ENCODE measurements around the gene PDE1C. TPM values are rescaled to one million over a fixed set of nuclear protein-coding genes. Genes with fewer than 3 reads are reported as not detected.

Gene PDE1C
- total RNA-seq, 2 donors from 2014 or later, result 0.26 to 0.60 TPM

DNA sequence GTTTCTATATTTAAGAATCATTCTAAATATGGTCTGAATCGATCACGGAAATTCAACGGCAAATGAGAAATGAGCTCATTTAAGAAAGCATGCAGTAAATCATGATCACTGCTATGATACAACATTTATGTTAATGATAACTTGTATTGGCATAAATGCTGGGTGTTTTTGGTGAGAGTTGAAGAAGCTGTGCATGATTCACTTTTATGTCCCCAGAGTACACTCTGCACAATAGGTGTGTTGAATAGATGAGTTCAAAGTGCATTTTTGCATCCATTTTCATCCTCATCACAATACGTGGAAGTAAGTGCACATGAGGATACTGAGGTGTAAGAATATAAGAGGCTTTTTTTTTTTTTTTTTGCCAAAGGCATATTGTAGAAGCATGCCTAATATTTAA is 213.9 kb downstream of the PDE1C start:
- peaks cover 11% of the 10 kb centered on the region for H3K4me1 Mint-ChIP-seq
- H3K27ac Mint-ChIP-seq, result no peak overlapping the region
- WGBS, 2 experiments (ENCODE audit: insufficient coverage in 1 of 2, insufficient read length in 1 of 2), result 73 to 80% methylated on average over 4 of the region's 4 CpGs
- Histone ChIP-seq H3K4me1 (ENCODE audit: control insufficient read depth, insufficient read depth, low read length) (peaks cover 5% of the 10 kb centered on the region), H3K27ac (ENCODE audit: low read depth, low read length) (no peak overlapping the region), H3K4me3 (ENCODE audit: low read length) (no peak overlapping the region), H3K9me3 (ENCODE audit: control insufficient read depth, low read length) (no peaks in the 10 kb centered on the region), H3K9ac (ENCODE audit: extremely low read depth, low read length, poor library complexity, severe bottlenecking) (no peak overlapping the region), H3K27me3 (ENCODE audit: control insufficient read depth, insufficient read depth, low read length, poor library complexity, severe bottlenecking) (no peaks in the 10 kb centered on the region), H3K36me3 (ENCODE audit: control insufficient read depth, insufficient read depth, low read length) (no peaks in the 10 kb centered on the region)
- TF ChIP-seq, protein P1, sequence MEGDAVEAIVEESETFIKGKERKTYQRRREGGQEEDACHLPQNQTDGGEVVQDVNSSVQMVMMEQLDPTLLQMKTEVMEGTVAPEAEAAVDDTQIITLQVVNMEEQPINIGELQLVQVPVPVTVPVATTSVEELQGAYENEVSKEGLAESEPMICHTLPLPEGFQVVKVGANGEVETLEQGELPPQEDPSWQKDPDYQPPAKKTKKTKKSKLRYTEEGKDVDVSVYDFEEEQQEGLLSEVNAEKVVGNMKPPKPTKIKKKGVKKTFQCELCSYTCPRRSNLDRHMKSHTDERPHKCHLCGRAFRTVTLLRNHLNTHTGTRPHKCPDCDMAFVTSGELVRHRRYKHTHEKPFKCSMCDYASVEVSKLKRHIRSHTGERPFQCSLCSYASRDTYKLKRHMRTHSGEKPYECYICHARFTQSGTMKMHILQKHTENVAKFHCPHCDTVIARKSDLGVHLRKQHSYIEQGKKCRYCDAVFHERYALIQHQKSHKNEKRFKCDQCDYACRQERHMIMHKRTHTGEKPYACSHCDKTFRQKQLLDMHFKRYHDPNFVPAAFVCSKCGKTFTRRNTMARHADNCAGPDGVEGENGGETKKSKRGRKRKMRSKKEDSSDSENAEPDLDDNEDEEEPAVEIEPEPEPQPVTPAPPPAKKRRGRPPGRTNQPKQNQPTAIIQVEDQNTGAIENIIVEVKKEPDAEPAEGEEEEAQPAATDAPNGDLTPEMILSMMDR (conservative IDR thresholded peaks at IDR 0.05), result no peak
- H3K27me3 Mint-ChIP-seq (ENCODE audit: insufficient read depth), result peaks cover 6% of the 10 kb centered on the region
- DNase-seq, result no peak
- no peak overlapping the region for H3K4me3 Mint-ChIP-seq
- H3K9me3 Mint-ChIP-seq, result no peaks in the 10 kb centered on the region
- H3K36me3 Mint-ChIP-seq (ENCODE audit: low read depth), result no peaks in the 10 kb centered on the region

DNA sequence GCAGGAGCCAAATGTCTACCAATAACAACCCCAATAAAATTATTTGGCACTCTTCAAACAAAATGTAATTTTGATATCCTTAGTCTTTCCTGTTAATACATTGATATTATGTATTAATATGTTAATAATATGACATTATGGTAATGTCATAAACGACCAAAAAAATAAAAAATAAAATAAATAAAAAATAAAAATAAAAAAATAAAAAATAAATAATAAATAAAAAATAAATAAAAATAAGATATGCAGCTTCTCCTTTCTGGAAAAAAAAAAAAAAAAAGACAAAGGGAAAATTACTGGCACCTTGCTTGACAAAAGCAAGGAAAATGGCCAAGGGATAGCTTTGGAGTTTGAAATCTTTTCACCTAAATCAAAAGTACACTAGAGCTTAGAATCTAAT is 214.7 kb downstream of the PDE1C start:
- no peaks in the 10 kb centered on the region for H3K9me3 Mint-ChIP-seq
- DNase-seq, result no peak
- H3K4me1 Mint-ChIP-seq, result peaks cover 19% of the 10 kb centered on the region
- Histone ChIP-seq H3K4me1 (ENCODE audit: control insufficient read depth, insufficient read depth, low read length) (peaks cover 9% of the 10 kb centered on the region), H3K9me3 (ENCODE audit: control insufficient read depth, low read length) (no peaks in the 10 kb centered on the region), H3K36me3 (ENCODE audit: control insufficient read depth, insufficient read depth, low read length) (no peaks in the 10 kb centered on the region), H3K27me3 (ENCODE audit: control insufficient read depth, insufficient read depth, low read length, poor library complexity, severe bottlenecking) (no peaks in the 10 kb centered on the region), H3K4me3 (ENCODE audit: low read length) (no peak overlapping the region), H3K9ac (ENCODE audit: extremely low read depth, low read length, poor library complexity, severe bottlenecking) (no peak overlapping the region), H3K27ac (ENCODE audit: low read depth, low read length) (no peak overlapping the region)
- no peaks in the 10 kb centered on the region for H3K36me3 Mint-ChIP-seq (ENCODE audit: low read depth)
- no CpG with 5 or more reads among the region's 1 CpG for WGBS, 2 experiments (ENCODE audit: insufficient coverage in 1 of 2, insufficient read length in 1 of 2)
- no peak overlapping the region for H3K4me3 Mint-ChIP-seq
- peaks cover 6% of the 10 kb centered on the region for H3K27me3 Mint-ChIP-seq (ENCODE audit: insufficient read depth)
- TF ChIP-seq, protein P1 (conservative IDR thresholded peaks at IDR 0.05), result no peak
- no peak overlapping the region for H3K27ac Mint-ChIP-seq

DNA sequence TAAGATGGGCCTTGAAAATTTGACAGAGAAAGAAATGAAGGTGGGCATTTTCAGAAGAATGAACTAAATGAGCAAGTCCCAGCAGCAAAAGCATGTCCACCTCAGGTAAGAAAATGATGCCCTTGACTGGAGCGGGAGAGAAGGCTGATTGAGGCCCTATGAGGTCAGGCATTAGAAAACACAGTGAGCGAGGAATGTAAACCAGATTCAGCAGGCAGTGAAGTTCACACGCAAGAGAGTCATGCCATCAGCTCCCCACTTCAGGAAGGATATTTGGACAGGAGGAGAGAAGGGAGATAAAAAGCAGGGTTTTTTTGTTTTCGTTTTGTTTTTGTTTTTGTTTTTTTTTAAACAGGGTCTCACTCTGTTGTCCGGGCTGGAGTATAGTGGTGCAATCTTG is 216.8 kb downstream of the PDE1C start:
- DNase-seq, result no peak
- TF ChIP-seq, protein P1 (conservative IDR thresholded peaks at IDR 0.05), result no peak
- 90 to 94% methylated on average over 3 to 5 of the region's 5 CpGs for WGBS, 2 experiments (ENCODE audit: insufficient coverage in 1 of 2, insufficient read length in 1 of 2)
- Mint-ChIP-seq H3K9me3 (no peaks in the 10 kb centered on the region), H3K27ac (no peak overlapping the region), H3K27me3 (ENCODE audit: insufficient read depth) (peaks cover 6% of the 10 kb centered on the region), H3K4me1 (peaks cover 30% of the 10 kb centered on the region), H3K4me3 (no peak overlapping the region), H3K36me3 (ENCODE audit: low read depth) (no peaks in the 10 kb centered on the region)
- Histone ChIP-seq H3K27me3 (ENCODE audit: control insufficient read depth, insufficient read depth, low read length, poor library complexity, severe bottlenecking) (no peaks in the 10 kb centered on the region), H3K4me1 (ENCODE audit: control insufficient read depth, insufficient read depth, low read length) (peaks cover 18% of the 10 kb centered on the region), H3K4me3 (ENCODE audit: low read length) (no peak overlapping the region), H3K36me3 (ENCODE audit: control insufficient read depth, insufficient read depth, low read length) (no peaks in the 10 kb centered on the region), H3K9me3 (ENCODE audit: control insufficient read depth, low read length) (no peaks in the 10 kb centered on the region), H3K9ac (ENCODE audit: extremely low read depth, low read length, poor library complexity, severe bottlenecking) (no peak overlapping the region), H3K27ac (ENCODE audit: low read depth, low read length) (no peak overlapping the region)

Data from endodermal cell (in vitro differentiated cells).